ENCODE data around the gene ZNF423. TPM values are rescaled to one million over a fixed set of nuclear protein-coding genes. Genes with fewer than 3 reads are reported as not detected.

ZNF423 gene
- total RNA-seq, 2 donors from 2014 or later, result 12.3 to 29.3 TPM

DNA sequence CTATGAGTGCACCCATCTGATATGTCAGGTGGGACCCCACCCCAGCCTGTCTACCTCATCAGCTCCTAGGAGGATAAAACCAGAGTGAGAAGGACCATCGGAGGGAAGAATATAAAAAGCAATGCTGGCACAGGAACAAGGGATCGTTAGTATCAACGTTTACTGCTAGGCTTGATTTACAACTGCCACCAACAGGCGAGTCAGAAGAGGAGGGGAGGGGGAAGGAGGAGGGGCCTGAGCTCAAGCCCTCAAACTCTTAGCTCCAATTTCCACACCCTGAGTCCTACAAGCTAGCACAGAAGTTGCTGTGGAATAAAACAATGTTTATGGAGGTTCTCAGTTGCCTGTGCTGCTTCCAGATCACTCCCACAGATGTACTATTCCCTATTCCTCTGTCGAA lies 247.8 kb downstream of the ZNF423 start:
- intact Hi-C loops (cut with DNase I), result no loop called here
- DNase-seq (ENCODE audit: low spot score), result no peak

DNA sequence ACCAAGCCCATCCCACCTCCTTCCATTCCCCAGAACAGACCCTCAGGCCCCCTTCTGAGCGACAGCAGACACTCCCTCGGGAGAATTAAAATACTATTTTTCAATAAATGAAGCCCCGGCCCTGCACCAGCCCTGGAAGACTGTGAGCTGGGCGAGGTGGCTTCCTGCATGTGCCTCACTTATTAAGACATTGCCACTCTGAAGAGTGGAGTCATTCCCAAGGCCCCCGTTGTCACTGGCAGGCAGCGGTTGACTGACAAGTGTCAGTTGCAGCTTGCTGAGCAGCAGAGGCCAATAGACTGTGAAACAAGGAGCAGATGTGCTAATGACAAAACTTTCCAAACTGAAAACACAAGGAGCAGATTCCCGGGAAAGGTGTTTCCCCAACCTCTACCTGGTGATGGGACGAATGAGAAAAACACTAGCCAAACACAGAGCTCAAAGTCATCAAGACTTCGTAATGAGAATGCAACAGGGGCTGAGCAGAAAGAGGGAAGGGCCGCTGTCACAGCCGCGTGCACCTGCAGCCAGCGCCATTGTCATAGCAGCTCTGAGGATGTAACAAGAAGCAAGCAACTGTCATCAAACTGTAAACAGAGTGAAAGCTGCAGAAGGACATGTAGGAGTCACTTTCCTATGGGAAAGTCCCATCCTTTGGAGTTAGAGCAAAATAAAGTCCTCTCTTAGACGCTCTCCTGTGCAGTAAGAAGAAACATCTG lies 250.2 kb downstream of the ZNF423 start:
- intact Hi-C loops (cut with DNase I), result loop anchor here in 1 of 2 donors (2.0 kb wide), 1 partner anchor 315 kb away; no protein-coding TSS in a partner anchor
- no peak for DNase-seq (ENCODE audit: low spot score)

DNA sequence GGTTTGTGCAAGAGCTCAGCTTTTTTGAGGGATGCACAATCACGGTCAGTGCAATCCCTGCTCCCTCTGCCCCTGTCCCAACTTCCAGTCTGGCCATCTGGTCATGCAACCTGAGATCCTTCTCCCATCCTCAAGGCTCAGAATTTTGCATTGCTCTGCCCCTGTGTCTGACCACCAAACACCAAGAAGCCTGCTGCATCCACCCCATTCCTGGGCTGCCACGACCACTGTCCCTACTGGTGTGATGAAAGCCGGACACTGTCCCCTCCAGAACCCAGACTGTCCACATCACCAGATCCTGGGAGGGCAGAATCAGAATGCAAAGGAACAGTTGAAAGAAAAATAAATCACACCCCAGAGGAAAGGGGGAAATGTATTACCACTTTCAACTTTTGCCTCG lies 251.3 kb downstream of the ZNF423 start:
- no peak for DNase-seq (ENCODE audit: low spot score)
- intact Hi-C loops (cut with DNase I), result loop anchor here in 1 of 2 donors (2.0 kb wide), 1 partner anchor 316 kb away; no protein-coding TSS in a partner anchor

DNA sequence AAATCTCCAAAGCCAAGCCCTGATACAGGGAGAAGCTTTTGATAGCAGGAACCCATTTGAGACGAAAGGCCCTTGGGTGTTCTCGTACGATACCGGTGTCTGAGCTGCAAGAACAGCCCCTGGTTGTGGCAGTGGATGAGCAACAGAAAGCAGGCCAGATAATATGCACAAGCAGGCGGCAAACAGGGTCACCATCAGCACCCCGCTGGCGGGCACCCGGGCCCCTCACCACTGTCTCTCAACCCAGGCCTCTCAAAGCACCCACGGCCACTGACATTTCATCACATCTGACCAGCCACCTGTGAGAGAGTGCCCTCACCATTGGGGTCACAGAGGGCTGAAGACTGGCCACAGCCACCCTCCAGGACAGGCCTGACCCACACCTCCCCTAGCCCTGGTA lies 252.0 kb downstream of the ZNF423 start:
- no peak for DNase-seq (ENCODE audit: low spot score)
- intact Hi-C loops (cut with DNase I), result loop anchor here in 1 of 2 donors (2.0 kb wide), 1 partner anchor 317 kb away; no protein-coding TSS in a partner anchor

- intact Hi-C loops (cut with DNase I), result no loop called here
- no peak for DNase-seq (ENCODE audit: low spot score)
Observed at GRCh38 chr16:49602976-49603310, 253.0 kb downstream of the ZNF423 start.

GRCh38 chr16:49602201-49602975 lies 253.5 kb downstream of the ZNF423 start:
- no peak for DNase-seq (ENCODE audit: low spot score)
- intact Hi-C loops (cut with DNase I), result no loop called here

DNA sequence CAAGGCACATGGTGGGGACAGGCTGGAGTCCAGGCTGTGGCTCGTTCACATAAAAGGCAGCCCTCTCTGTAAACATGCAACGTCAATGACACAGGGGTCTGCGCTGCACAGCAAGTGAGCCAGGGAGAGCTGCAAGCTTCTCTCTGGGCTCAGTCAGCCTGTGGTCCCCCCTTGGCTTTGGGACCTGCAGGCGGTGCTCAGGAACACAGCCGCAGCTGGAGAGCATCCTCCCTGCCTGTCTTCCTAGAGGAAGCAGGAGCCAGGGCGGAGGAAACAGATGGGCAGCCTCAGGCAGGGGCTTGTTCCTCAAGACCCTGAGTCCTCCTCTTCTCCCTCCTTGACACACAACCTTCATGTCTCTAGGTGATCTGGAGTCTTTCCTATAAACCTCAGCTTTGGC lies 254.3 kb downstream of the ZNF423 start:
- intact Hi-C loops (cut with DNase I), result no loop called here
- DNase-seq (ENCODE audit: low spot score), result no peak

- intact Hi-C loops (cut with DNase I), result no loop called here
- DNase-seq (ENCODE audit: low spot score), result no peak
Observed at GRCh38 chr16:49600976-49601375, 254.9 kb downstream of the ZNF423 start.

DNA sequence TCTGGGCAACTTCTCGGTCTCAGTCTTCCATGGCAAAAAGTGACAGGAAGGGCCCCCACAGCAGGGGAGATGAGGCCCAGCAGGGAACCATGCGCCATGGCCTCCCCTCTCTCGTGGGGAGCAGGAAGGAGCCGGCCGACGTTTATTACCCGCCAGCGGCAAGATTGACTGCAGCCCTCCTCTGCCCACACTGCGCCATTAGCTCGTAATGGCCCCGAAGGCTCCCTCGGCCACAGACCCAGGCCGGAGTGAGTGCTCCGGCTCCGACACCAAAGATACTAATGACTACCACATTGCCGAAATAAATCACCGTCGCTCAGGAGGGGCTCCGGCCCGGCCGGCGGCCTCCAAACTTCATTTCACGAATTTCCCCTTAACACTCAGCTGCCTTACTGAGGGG lies 255.4 kb downstream of the ZNF423 start:
- DNase-seq (ENCODE audit: low spot score), result no peak

DNA sequence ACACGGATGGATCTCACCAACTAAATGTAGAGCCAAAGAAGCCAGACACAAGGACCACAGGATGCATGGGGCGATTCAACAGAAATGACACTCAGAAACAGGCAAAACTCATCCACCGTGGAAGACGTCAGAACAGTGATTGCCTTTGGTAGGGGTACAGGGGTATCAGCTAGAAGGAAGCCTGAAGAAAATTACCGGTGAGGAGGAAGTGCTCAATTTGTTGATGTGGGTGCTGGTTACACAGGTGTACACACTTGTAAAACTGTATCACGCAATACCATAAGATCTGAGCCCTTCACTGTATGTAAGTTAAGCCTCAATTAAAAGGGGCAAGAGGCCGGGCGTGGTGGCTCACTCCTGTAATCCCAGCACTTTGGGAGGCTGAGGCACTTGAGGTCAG lies 256.2 kb downstream of the ZNF423 start:
- no peak for DNase-seq (ENCODE audit: low spot score)
- intact Hi-C loops (cut with DNase I), result loop anchor here (10.0 kb wide), 1 partner anchor 105 kb away; no protein-coding TSS in a partner anchor

More for the DNA sequence above, 255.4 kb downstream of the ZNF423 start:
- intact Hi-C loops (cut with DNase I), result no loop called here

- intact Hi-C loops (cut with DNase I), result loop anchor here (10.0 kb wide), 1 partner anchor 104 kb away; no protein-coding TSS in a partner anchor
- DNase-seq (ENCODE audit: low spot score), result no peak
Observed at GRCh38 chr16:49599281-49599680, 256.6 kb downstream of the ZNF423 start.

DNA sequence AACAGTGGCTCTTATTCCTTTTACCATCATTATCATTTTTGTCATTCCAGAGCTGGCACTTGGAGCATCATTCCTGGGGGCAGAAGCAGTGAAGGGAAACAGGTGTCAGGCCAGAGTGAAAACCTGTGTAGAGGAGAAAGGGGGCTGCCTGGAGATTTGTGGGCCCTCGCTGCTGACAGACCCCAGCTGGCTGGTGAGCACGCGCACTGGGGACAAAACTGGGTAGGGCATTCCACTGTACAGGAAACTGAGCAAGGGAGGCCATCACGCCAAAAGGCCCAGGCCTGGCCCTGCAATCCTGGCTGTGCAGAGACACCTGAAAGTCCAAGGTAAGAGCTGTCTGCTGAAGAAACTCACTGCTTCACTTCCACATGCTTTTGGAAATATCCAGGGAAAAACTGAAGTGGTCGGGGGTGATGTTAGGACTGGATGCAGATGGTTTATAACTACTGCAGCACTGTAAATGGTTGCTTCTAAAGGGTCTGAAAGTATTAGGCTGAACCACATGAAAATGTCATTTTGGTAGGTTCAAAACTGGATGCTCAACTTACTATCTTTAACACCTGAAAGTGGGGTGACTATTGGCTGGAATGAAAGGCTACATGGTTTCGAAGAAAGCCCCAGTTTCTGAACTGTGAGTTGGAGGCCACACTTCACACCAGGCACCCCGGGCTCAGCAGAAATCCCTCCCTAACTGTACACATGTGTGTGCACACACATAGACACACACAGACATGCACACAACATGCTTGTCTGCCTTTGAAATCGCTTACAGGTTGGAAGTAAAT lies 257.3 kb downstream of the ZNF423 start:
- peak; percentile 29 for DNase-seq (ENCODE audit: low spot score)
- intact Hi-C loops (cut with DNase I), result loop anchor here (10.0 kb wide), 1 partner anchor 104 kb away; no protein-coding TSS in a partner anchor

GRCh38 chr16:49597796-49598195 lies 258.1 kb downstream of the ZNF423 start:
- intact Hi-C loops (cut with DNase I), result loop anchor here (10.0 kb wide), 1 partner anchor 103 kb away; no protein-coding TSS in a partner anchor
- DNase-seq (ENCODE audit: low spot score), result no peak

DNA sequence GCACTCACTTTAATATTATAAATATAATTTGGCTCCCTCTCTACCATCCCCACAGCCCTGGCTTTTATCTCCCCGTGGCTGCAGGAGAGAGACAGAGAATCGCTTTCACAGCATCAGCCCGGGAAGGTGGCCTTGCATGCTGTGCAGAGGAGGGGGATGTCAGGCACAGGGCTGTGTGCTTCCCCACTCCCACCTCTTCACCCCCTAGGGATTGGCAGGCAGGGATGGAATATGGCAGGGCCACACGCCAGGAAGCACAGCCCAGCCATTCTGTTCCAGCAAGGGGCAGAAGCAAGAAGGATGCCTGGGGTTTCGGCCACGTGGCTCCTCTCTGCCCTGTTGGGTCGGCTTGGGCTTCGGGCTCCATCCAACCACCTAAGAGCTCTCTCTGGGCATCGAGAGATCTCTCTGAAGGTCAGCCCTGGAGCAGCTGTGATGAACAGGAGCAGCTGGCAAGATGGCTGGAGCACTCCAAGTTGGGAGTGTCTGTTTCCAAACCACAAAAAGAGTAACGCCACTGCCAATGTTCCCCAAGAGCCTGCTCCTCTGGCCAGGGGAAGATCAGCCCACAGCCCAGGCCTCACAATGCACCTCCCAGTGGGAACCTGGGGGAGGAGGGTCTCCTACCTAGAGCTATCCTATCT lies 259.1 kb downstream of the ZNF423 start:
- peak; percentile 81 for DNase-seq (ENCODE audit: low spot score)
- intact Hi-C loops (cut with DNase I), result loop anchor here (10.0 kb wide), 1 partner anchor 102 kb away; no protein-coding TSS in a partner anchor

DNA sequence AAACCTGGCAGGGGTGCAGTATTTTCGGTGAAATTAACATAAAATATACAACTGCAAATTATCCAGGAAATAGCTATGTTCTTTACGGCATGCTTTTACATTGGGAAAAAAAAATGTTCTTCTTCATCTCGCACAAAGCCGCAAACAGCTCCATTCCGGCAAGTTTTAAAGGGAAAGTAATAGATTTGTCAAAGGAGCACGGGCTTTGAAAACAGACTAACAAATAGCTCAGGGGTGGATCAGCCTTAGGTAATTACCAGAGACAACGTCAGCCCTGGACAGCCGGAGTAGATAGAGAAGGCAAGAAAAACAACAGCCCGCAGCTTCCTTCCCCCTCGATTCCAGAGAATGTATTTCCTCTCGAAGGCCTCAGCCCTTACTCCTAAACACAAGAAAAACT lies 259.8 kb downstream of the ZNF423 start:
- intact Hi-C loops (cut with DNase I), result loop anchor here (10.0 kb wide), 1 partner anchor 101 kb away; no protein-coding TSS in a partner anchor
- peak; percentile 24 for DNase-seq (ENCODE audit: low spot score)

DNA sequence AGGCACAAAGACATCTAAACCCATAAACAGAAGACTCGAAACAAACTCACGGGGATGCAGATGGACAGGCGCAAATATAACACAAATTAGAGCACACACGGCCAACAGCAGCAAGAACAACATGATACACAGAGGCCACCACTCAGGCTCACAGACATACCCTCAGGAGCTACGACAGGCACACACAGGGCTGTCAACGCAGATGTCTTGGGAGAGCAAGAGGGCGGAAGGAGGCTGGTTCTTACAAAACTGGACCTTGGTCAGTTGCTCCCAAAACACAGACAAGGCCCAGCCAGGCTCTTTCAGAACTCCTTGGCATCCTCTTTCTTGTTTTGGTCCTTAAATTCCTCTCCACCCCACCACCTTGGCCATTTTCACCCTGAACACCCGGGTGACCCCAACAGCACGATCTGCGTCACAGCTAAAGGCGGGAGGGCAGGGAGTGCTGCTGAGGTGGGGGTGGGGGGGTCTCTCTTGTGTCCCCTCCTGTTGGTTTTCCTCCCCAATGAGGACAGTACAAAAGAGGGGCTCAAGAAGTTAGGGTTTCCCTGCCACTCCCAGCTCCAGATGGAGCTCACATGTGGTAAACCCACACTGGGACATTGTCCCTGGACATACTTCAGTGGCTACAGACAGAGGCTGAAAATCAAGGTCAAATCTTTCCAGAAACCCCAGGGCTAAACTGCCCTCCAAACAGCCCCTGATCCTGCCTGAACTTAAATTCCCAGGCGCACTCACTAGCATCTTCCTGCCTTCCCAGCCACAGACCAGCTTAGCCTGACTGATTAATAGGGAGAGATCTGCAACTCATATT lies 261.0 kb downstream of the ZNF423 start:
- intact Hi-C loops (cut with DNase I), result loop anchor here (10.0 kb wide), 1 partner anchor 100 kb away; no protein-coding TSS in a partner anchor
- no peak for DNase-seq (ENCODE audit: low spot score)

GRCh38 chr16:49594153-49594552 lies 261.8 kb downstream of the ZNF423 start:
- peak; percentile 14 for DNase-seq (ENCODE audit: low spot score)
- intact Hi-C loops (cut with DNase I), result loop anchor here (10.0 kb wide), 1 partner anchor 99 kb away; no protein-coding TSS in a partner anchor

Measured in posterior vena cava (tissue), 2 donors.